Measurements from ENCODE around the gene SLC25A52.

DNA sequence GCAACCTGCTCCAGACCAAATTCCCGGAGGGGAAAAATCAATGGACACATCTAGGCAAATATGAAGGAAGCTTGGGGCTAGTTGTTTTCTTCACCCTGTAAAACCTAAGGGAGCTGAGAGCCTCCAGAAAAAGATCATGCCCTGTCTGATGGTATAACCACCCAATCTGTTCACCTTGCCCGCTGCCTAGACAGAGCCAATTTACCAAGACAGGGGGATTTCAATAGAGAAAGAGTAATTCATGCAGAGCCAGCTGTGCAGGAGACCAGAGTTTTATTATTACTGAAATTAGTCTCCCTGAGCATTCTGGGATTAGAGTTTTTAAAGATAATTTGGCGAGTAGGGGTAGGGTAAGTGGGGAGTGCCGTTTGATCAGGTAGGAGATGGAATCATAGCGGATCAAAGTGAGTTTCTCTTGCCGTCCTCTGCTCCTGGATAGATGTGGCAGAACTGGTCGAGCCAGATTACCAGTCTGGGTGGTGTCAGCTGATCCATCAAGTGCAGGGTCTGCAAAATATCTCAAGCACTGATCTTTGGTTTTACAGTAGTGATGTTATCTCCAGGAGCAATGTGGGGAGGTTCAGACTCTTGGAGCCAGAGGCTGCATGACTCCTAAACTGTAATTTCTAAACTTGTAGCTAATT is 41.2 kb downstream of the SLC25A52 start:
- TF ChIP-seq CTCF (conservative IDR thresholded peaks at IDR 0.05; ENCODE audit: low read length) (no peak), EZH2phosphoT487 (IDR thresholded peaks at IDR 0.05; ENCODE audit: borderline replicate concordance, low read depth, low read length) (no peak)

Measured in OCI-LY7 (cell line).